Aorta (tissue), 5 donors: ENCODE measurements around the gene ARHGEF17. TPM values are rescaled to one million over a fixed set of nuclear protein-coding genes. Genes with fewer than 3 reads are reported as not detected.
A peak's percentile ranks its signal among the peaks of the same experiment; 100 is the strongest.

Experiments
- ATAC-seq: fragments of 200-7000 bp; cut with Tn5 transposase; one replicate; pipeline ENCODE4 v1.9.1; 2022; ENCODE audit warnings: moderate library complexity; ENCODE audit not compliant: low FRiP score
- DNase-seq, 2 donors: peaks; one replicate each; pipeline ENCODE4 v3.0.0-alpha.2; 2020
- H3K27ac ChIP-seq, 2 donors: one replicate each; pipeline ENCODE4 v1.5.1; 2013; ENCODE audit warnings: low read length in 2 of 2, mild to moderate bottlenecking in 2 of 2, moderate library complexity in 2 of 2, control low read depth in 1 of 2, inconsistent platforms in 1 of 2, low read depth in 1 of 2
- H3K27me3 ChIP-seq, 2 donors: one replicate each; pipeline ENCODE4 v1.6.1; 2013; ENCODE audit warnings: control low read depth in 1 of 2, low read length in 1 of 2, mild to moderate bottlenecking in 1 of 2, moderate library complexity in 1 of 2; ENCODE audit not compliant: insufficient read depth in 2 of 2, control insufficient read depth in 1 of 2
- H3K36me3 ChIP-seq, 2 donors: one replicate each; pipeline ENCODE4 v1.6.1; 2013; ENCODE audit warnings: control low read depth in 1 of 2, low read length in 1 of 2, mild to moderate bottlenecking in 1 of 2; ENCODE audit not compliant: insufficient read depth in 2 of 2, control insufficient read depth in 1 of 2
- H3K4me1 ChIP-seq, 2 donors: one replicate each; pipeline ENCODE4 v1.6.1; 2013; ENCODE audit warnings: low read length in 2 of 2, control low read depth in 1 of 2, mild to moderate bottlenecking in 1 of 2, moderate library complexity in 1 of 2; ENCODE audit not compliant: insufficient read depth in 2 of 2, control insufficient read depth in 1 of 2
- H3K4me3 ChIP-seq, 2 donors: one replicate each; pipeline ENCODE4 v1.5.1; 2013; ENCODE audit warnings: low read length in 2 of 2, control low read depth in 1 of 2, mild to moderate bottlenecking in 1 of 2
- H3K9me3 ChIP-seq: one replicate; pipeline ENCODE4 v1.6.1; 2013; ENCODE audit warnings: mild to moderate bottlenecking, low read length; ENCODE audit not compliant: control insufficient read depth
- WGBS, 2 donors: extraction: QIAGEN DNeasy Blood & Tissue Kit; methylation state at CpG; one replicate each; pipeline ENCODE4 v1.1.7; 2013; 5-methylcytosine and 5-hydroxymethylcytosine counted together
- intact Hi-C, 2 donors: fragments of 100-400 bp; cut with DNase I; formaldehyde crosslinking; loops; one replicate each; pipeline versions ENCODE4 v1.14.2 to v1.15.0; 2022
- polyA plus RNA-seq, 2 donors: library from polyadenylated mRNA; stranded (reverse); fragments of 200-250 nt; gene quantifications; one replicate each; pipeline ENCODE4 v1.2.3, GENCODE V29; 2013
- total RNA-seq, 2 donors: library from RNA; stranded (reverse); fragmentation: NEBNext Ultra II Directional; extraction: Animal tissue kit (Norgen Biotek cat#: 25700); gene quantifications; one replicate each; pipeline ENCODE4 v1.2.1, GENCODE V29; 2021
- donor health status: healthy with polysubstance abuse.
- donor health status: Bipolar disorder and iron deficiency.
- donor health status: DM: no; HTN: no; CAD: no.
- donor health status: DM: no; HTN: no; CAD: no.
- donor health status: DM: yes; HTN: yes; CAD: no.

The ARHGEF17 gene
- total and polyA plus RNA-seq, 4 donors = 20.5 to 201 (median 170) TPM

GRCh38 chr11:73288192-73288872, 19.7 kb upstream of the ARHGEF17 start:
- DNase-seq (peak in 1 of 2 donors; percentile 37), ATAC-seq (peak; percentile 3)
- Histone ChIP-seq H3K9me3 (no peaks in the 10 kb centered on the region), H3K4me1 (no peaks in the 10 kb centered on the region), H3K4me3 (no peak overlapping the region), H3K36me3 (no peaks in the 10 kb centered on the region), H3K27me3 (no peaks in the 10 kb centered on the region), H3K27ac (no peak overlapping the region)
- 71 to 80% methylated on average over 5 of the region's 5 CpGs for WGBS, 2 donors
- intact Hi-C loops = loop anchor here (2.0 to 5.0 kb wide), 2 partner anchors 48 to 101 kb away; no protein-coding TSS in a partner anchor

DNA sequence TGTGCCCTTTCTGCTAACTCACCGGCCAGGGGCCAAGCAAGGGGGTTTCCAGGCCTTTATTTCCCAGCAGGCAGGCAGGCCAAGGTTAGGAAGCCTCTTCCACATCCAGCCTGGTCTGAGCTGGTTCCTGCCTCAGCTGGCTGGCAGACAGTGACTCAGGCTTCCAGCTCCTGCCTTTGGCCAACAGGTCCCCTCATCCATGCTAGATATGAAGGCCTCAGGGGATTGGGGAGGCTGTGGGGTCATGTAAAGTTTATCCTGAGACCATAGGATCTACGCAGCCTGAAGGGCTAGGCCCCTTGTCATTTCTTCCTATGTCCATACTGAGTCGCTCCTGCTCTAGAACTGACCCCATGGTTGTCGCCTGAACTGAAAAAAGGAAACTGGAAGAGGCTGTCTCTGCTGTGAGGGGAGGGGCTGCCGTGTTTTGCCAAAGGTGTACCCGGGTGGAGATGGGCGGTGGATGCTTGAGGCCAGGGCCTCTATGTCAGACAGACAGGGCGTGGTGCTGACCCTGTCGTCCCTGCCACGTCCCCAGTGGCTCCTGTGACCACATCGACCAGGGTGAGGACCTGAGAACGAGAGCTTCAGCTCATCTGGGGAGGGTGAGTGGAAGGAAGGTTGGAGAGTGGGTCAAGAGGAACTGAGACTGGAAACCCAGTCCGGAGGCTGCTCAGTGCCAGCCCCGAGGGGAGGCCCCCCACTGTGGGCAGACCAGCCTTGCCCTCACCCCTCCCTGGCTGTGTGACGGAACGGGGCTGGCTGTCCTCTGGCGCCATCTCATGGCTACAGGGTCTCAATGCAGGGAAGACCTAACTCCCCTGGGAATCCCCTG, 19.0 kb upstream of the ARHGEF17 start:
- peak overlapping the region in 1 of 2 donors; percentile 22 for H3K27ac ChIP-seq
- no peaks in the 10 kb centered on the region for H3K27me3 ChIP-seq
- no peaks in the 10 kb centered on the region for H3K36me3 ChIP-seq
- H3K4me3 ChIP-seq = no peak overlapping the region
- ATAC-seq = peak; percentile 91
- intact Hi-C loops = loop anchor here (1.0 to 5.0 kb wide), 3 partner anchors 48 to 104 kb away; no protein-coding TSS in a partner anchor
- DNase-seq = peak; percentile 90
- no peaks in the 10 kb centered on the region for H3K4me1 ChIP-seq
- H3K9me3 ChIP-seq = no peaks in the 10 kb centered on the region
- 13 to 15% methylated on average over 17 of the region's 17 CpGs for WGBS, 2 donors

DNA sequence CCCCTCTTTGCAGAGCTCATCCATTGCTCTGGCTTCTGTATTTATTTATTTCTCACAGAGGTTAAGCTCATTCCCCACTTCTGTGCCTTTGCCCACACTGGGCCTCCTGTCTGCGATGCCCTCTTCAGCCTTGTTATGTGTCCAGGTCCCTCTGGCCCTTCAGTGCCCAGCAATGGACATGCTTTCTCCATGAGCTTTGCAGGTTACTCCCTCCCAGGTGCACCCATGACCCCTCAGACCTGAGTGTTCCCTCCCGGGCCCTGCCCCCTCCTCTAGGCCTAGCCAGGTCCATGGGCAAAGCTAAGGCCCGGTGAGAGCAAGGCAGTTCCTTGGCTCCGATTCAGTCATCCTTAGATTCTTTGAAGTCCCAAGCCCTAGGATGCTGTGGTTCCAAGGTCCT, 17.5 kb upstream of the ARHGEF17 start:
- Histone ChIP-seq H3K36me3 (no peaks in the 10 kb centered on the region), H3K4me1 (no peaks in the 10 kb centered on the region), H3K27me3 (no peaks in the 10 kb centered on the region), H3K4me3 (no peak overlapping the region), H3K27ac (no peak overlapping the region), H3K9me3 (no peaks in the 10 kb centered on the region)
- peak; percentile 43 to 45 for DNase-seq
- no peak for ATAC-seq
- 93 to 95% methylated on average over 4 of the region's 4 CpGs for WGBS, 2 donors
- intact Hi-C loops = loop anchor here in 1 of 2 donors (10.0 kb wide), 1 partner anchor 374 kb away; no protein-coding TSS in a partner anchor

- Histone ChIP-seq H3K9me3 (no peaks in the 10 kb centered on the region), H3K27ac (no peak overlapping the region), H3K27me3 (no peaks in the 10 kb centered on the region), H3K4me1 (no peaks in the 10 kb centered on the region), H3K36me3 (no peaks in the 10 kb centered on the region), H3K4me3 (no peak overlapping the region)
- WGBS, 2 donors = 80 to 91% methylated on average over 3 of the region's 3 CpGs
- ATAC-seq (no peak), DNase-seq (peak; percentile 26 to 57)
- intact Hi-C loops = loop anchor here in 1 of 2 donors (10.0 kb wide), 1 partner anchor 374 kb away; no protein-coding TSS in a partner anchor
Observed at GRCh38 chr11:73291196-73291595, 16.9 kb upstream of the ARHGEF17 start.

DNA sequence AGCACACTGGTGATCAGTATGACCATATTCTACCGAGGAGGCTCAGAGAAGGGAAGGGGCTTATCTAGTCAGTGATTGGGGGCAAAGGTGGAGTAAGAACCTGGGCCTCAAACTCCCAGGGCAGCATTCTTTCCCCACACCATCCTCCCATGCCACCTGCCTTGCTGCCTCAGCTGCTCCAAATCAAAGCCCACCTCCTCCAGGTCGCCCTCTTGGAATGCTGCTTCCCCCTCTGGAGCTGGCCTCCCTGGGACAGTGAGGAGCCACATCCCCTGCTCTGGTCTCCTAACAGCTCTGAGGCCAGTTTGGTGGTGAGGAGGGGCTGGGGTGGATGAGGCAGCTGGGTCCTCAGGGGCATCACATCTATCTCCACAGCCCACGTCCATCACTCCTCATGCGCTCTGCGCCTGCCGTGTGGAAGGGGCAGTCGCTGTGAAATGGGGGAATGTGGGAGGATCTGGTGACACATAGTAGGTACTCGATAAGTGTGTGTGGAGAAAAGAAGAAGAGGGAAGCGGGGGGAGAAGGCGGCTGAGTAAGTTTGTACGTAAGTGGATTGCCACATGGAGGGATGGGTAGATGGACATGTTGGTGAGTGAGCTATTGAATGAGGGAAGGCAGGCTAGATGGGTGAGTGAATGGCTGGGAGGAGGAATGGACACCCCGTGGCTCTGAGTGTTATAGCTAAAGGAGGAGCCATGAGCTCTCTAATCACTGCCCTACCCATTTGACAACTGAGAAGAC, 16.1 kb upstream of the ARHGEF17 start:
- no peaks in the 10 kb centered on the region for H3K27me3 ChIP-seq
- intact Hi-C loops = loop anchor here in 1 of 2 donors (10.0 kb wide), 1 partner anchor 373 kb away; no protein-coding TSS in a partner anchor
- ATAC-seq = no peak
- H3K4me3 ChIP-seq = no peak overlapping the region
- no peak overlapping the region for H3K27ac ChIP-seq
- 89 to 90% methylated on average over 12 of the region's 12 CpGs for WGBS, 2 donors
- H3K4me1 ChIP-seq = no peaks in the 10 kb centered on the region
- H3K9me3 ChIP-seq = no peaks in the 10 kb centered on the region
- no peaks in the 10 kb centered on the region for H3K36me3 ChIP-seq
- peak; percentile 42 to 60 for DNase-seq

DNA sequence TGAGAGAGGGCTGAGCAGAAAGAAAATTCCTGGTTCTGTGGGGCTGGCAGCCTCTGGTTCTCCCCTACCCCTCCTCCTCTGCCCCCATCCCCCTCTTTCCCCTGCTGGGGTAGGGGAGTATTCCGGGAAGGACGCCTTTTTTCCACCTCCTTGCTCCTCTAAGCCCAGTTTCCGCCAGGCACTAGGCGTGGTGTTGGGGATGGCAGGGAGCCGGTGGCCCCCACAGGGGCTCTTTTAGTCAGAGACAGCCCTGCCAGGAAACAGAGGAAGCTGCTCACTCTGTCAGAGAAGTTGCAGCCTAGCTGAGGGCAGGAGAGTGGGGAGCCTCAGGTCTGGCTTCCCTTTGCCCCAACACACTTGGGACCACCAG, 15.6 kb upstream of the ARHGEF17 start:
- H3K27ac ChIP-seq = no peak overlapping the region
- intact Hi-C loops = loop anchor here in 1 of 2 donors (10.0 kb wide), 1 partner anchor 372 kb away; no protein-coding TSS in a partner anchor

DNA sequence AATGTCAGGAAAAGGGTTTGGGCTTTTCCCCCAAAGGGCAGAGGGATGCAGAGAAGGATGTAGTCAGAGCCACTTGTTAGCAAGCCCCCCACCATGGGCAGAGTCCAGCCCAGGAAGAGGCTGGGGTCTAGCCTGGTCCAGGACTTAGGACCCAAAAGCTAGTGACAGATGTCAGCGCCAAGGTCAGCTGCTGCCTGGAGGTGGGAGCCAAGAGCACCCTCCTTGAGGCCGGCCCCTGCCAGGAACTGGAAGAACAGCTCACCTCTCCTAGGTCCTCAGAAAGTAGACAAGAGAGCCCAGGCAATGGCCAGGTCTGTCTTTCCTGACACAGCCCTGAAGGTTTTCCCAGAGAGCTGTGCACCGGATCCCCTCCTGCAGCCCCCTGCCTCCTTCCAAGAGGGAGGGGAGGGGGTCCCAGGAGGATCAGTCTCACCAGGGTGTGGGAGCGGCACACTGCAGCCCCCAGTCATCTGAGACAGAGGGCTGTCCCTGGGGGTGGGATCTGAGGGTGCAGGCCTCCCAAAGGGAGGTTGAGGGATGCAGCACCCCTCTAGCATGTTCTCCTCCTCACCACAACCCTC, 14.6 kb upstream of the ARHGEF17 start:
- Histone ChIP-seq H3K9me3 (no peaks in the 10 kb centered on the region), H3K27ac (no peak overlapping the region), H3K4me1 (no peaks in the 10 kb centered on the region), H3K36me3 (no peaks in the 10 kb centered on the region), H3K27me3 (no peaks in the 10 kb centered on the region), H3K4me3 (no peak overlapping the region)
- intact Hi-C loops = loop anchor here in 1 of 2 donors (10.0 kb wide), 1 partner anchor 371 kb away; no protein-coding TSS in a partner anchor
- 92 to 95% methylated on average over 4 of the region's 4 CpGs for WGBS, 2 donors
- ATAC-seq (no peak), DNase-seq (peak; percentile 33 to 48)

More for the DNA sequence above, 15.6 kb upstream of the ARHGEF17 start:
- Histone ChIP-seq H3K36me3 (no peaks in the 10 kb centered on the region), H3K9me3 (no peaks in the 10 kb centered on the region), H3K4me1 (no peaks in the 10 kb centered on the region), H3K4me3 (no peak overlapping the region), H3K27me3 (no peaks in the 10 kb centered on the region)
- DNase-seq = peak; percentile 67 to 74
- 50 to 63% methylated on average over 5 of the region's 5 CpGs for WGBS, 2 donors
- no peak for ATAC-seq

GRCh38 chr11:73294604-73295003, 13.5 kb upstream of the ARHGEF17 start:
- Histone ChIP-seq H3K4me3 (no peak overlapping the region), H3K9me3 (no peaks in the 10 kb centered on the region), H3K4me1 (no peaks in the 10 kb centered on the region), H3K27ac (no peak overlapping the region), H3K27me3 (no peaks in the 10 kb centered on the region), H3K36me3 (no peaks in the 10 kb centered on the region)
- intact Hi-C loops = loop anchor here in 1 of 2 donors (5.0 to 10.0 kb wide), 3 partner anchors 43 to 370 kb away; no protein-coding TSS in a partner anchor
- no peak for ATAC-seq
- peak in 1 of 2 donors; percentile 51 for DNase-seq
